Upper lobe of right lung (tissue), 1 donor: ENCODE results near the gene TERT. TPM values are rescaled to one million over a fixed set of nuclear protein-coding genes. Genes with fewer than 3 reads are reported as not detected.

Experiments
- ATAC-seq: fragments of 200-7000 bp; cut with Tn5 transposase; one replicate; pipeline ENCODE4 v1.9.1; 2020; ENCODE audit warnings: mild to moderate bottlenecking, moderate library complexity
- DNase-seq: peaks from one replicate; pipeline ENCODE4 v3.0.0-alpha.2; 2020
- H3K27ac ChIP-seq: fragments of 200-600 bp; one replicate; pipeline ENCODE4 v1.8.0; 2022
- H3K27me3 ChIP-seq: fragments of 200-600 bp; one replicate; pipeline ENCODE4 v1.8.0; 2022; ENCODE audit warnings: mild to moderate bottlenecking
- H3K36me3 ChIP-seq: fragments of 200-600 bp; one replicate; pipeline ENCODE4 v1.8.0; 2022
- H3K4me1 ChIP-seq: fragments of 200-600 bp; one replicate; pipeline ENCODE4 v1.8.0; 2022
- H3K4me3 ChIP-seq: fragments of 200-600 bp; one replicate; pipeline ENCODE4 v1.8.0; 2022; ENCODE audit warnings: mild to moderate bottlenecking
- H3K9me3 ChIP-seq: fragments of 200-600 bp; one replicate; pipeline ENCODE4 v1.8.0; 2022
- CTCF ChIP-seq: fragments of 200-600 bp; IDR thresholded peaks from one replicate; pipeline ENCODE4 v1.8.0; 2022; ENCODE audit warnings: antibody characterized with exemption
- intact Hi-C: fragments of 100-400 bp; cut with DNase I; formaldehyde crosslinking; loops from one replicate; pipeline ENCODE4 v1.11.0; 2022
- total RNA-seq: library from RNA; stranded (reverse); fragmentation: NEBNext Ultra II Directional; extraction: Animal tissue kit (Norgen Biotek cat#: 25700); gene quantifications from one replicate; pipeline ENCODE4 v1.2.1, GENCODE V29; 2021
- donor health status: DM: no; HTN: yes; CAD: no; lungs with severe emphysema.

TERT gene
- total RNA-seq, 1 donor from 2014 or later, result not detected

GRCh38 chr5:1212271-1212670 lies 82.6 kb downstream of the TERT start:
- no peaks in the 10 kb centered on the region for H3K9me3 ChIP-seq
- no peak overlapping the region for H3K4me3 ChIP-seq
- intact Hi-C loops, result no loop called here
- H3K4me1 ChIP-seq, result no peaks in the 10 kb centered on the region
- no peak overlapping the region for H3K27ac ChIP-seq
- ATAC-seq (no peak), DNase-seq (no peak)
- H3K36me3 ChIP-seq, result no peaks in the 10 kb centered on the region
- H3K27me3 ChIP-seq, result no peaks in the 10 kb centered on the region
- TF ChIP-seq CTCF, result no peak

GRCh38 chr5:1211701-1212100 lies 83.2 kb downstream of the TERT start:
- no peak for TF ChIP-seq CTCF
- Histone ChIP-seq H3K36me3 (no peaks in the 10 kb centered on the region), H3K27me3 (no peaks in the 10 kb centered on the region), H3K4me1 (no peaks in the 10 kb centered on the region), H3K27ac (no peak overlapping the region), H3K4me3 (no peak overlapping the region), H3K9me3 (no peaks in the 10 kb centered on the region)
- intact Hi-C loops, result no loop called here
- DNase-seq (no peak), ATAC-seq (no peak)

- intact Hi-C loops, result no loop called here
- Histone ChIP-seq H3K36me3 (no peaks in the 10 kb centered on the region), H3K27ac (no peak overlapping the region), H3K9me3 (no peaks in the 10 kb centered on the region), H3K4me3 (no peak overlapping the region), H3K4me1 (no peaks in the 10 kb centered on the region), H3K27me3 (no peaks in the 10 kb centered on the region)
- no peak for TF ChIP-seq CTCF
- no peak for DNase-seq
- ATAC-seq, result no peak
Measured at GRCh38 chr5:1210832-1211251, 84.0 kb downstream of the TERT start.

- Histone ChIP-seq H3K27ac (no peak overlapping the region), H3K4me3 (no peak overlapping the region), H3K27me3 (no peaks in the 10 kb centered on the region), H3K36me3 (no peaks in the 10 kb centered on the region), H3K4me1 (no peaks in the 10 kb centered on the region), H3K9me3 (no peaks in the 10 kb centered on the region)
- DNase-seq (no peak), ATAC-seq (no peak)
- intact Hi-C loops, result no loop called here
- TF ChIP-seq CTCF, result no peak
Measured at GRCh38 chr5:1209896-1210776, 84.7 kb downstream of the TERT start.

- no peaks in the 10 kb centered on the region for H3K4me1 ChIP-seq
- no peaks in the 10 kb centered on the region for H3K27me3 ChIP-seq
- DNase-seq (no peak), ATAC-seq (no peak)
- no peak overlapping the region for H3K4me3 ChIP-seq
- H3K27ac ChIP-seq, result no peak overlapping the region
- no peaks in the 10 kb centered on the region for H3K9me3 ChIP-seq
- TF ChIP-seq CTCF, result no peak
- intact Hi-C loops, result no loop called here
- H3K36me3 ChIP-seq, result no peaks in the 10 kb centered on the region
Measured at GRCh38 chr5:1209489-1209852, 85.4 kb downstream of the TERT start.
